SU-DHL-6 (cell line): Measurements from ENCODE around the gene ITPR2.

Experiments
- EZH2phosphoT487 ChIP-seq: fragments of 200-600 bp; sonication (generic), shearing (Covaris generic); conservative IDR thresholded peaks from 2 replicates; pipeline ENCODE4 v1.6.1; 2018; ENCODE audit warnings: mild to moderate bottlenecking, antibody characterized with exemption, low read length, moderate library complexity, mixed read lengths
- TF ChIP-seq, protein P1 (sequence below): fragments of 200-600 bp; sonication (generic); IDR thresholded peaks from one replicate; pipeline ENCODE4 v1.5.1; 2017; ENCODE audit warnings: antibody characterized with exemption, mild to moderate bottlenecking, low read length, moderate library complexity; ENCODE audit not compliant: insufficient read depth, poor library complexity, severe bottlenecking

DNA sequence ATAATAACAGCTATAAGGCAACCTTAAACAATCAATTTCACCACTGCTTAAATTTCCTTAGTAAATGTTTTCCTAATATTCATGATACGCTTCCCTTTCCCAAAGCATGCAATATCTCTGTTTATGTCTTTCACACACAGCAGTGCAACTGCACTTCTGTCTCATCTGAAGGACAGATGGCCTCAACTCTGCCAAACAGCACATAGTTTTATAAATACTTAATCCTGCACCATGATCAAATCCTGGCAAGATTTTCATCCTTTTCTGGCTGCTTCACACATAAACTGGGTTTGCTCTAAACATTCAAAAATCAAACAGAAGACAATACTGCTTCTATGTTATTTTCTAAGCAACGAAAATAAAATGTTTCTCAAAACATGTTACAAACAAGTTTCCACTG lies 266.3 kb downstream of the ITPR2 start:
- TF ChIP-seq, protein P1, sequence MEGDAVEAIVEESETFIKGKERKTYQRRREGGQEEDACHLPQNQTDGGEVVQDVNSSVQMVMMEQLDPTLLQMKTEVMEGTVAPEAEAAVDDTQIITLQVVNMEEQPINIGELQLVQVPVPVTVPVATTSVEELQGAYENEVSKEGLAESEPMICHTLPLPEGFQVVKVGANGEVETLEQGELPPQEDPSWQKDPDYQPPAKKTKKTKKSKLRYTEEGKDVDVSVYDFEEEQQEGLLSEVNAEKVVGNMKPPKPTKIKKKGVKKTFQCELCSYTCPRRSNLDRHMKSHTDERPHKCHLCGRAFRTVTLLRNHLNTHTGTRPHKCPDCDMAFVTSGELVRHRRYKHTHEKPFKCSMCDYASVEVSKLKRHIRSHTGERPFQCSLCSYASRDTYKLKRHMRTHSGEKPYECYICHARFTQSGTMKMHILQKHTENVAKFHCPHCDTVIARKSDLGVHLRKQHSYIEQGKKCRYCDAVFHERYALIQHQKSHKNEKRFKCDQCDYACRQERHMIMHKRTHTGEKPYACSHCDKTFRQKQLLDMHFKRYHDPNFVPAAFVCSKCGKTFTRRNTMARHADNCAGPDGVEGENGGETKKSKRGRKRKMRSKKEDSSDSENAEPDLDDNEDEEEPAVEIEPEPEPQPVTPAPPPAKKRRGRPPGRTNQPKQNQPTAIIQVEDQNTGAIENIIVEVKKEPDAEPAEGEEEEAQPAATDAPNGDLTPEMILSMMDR, result no peak
- TF ChIP-seq EZH2phosphoT487, result no peak
